Loucy (cell line): ENCODE results near the gene UBE2QL1.

ENCODE experiments used
- H2AFZ ChIP-seq: fragments of 200-600 bp; sonication (generic); 2 replicates; pipeline ENCODE4 v1.6.0; 2016; ENCODE audit warnings: antibody characterized with exemption, mild to moderate bottlenecking, low read length, moderate library complexity
- H3F3A ChIP-seq: fragments of 200-600 bp; 2 replicates; pipeline ENCODE4 v1.6.0; 2016; ENCODE audit warnings: antibody characterized with exemption, low read depth, mild to moderate bottlenecking
- H3K27me3 ChIP-seq: fragments of 200-600 bp; sonication (generic); 2 replicates; pipeline ENCODE4 v1.6.1; 2014; ENCODE audit warnings: low read length, mild to moderate bottlenecking; ENCODE audit not compliant: insufficient read depth, poor library complexity, severe bottlenecking
- H3K36me3 ChIP-seq: fragments of 200-600 bp; sonication (generic); 2 replicates; pipeline ENCODE4 v1.6.1; 2016; ENCODE audit warnings: low read length; ENCODE audit not compliant: insufficient read depth
- H3K4me1 ChIP-seq: fragments of 200-600 bp; sonication (generic); 2 replicates; pipeline ENCODE4 v1.5.1; 2014; ENCODE audit warnings: low read length, mild to moderate bottlenecking; ENCODE audit not compliant: insufficient read depth, poor library complexity, severe bottlenecking
- H3K4me2 ChIP-seq: fragments of 200-600 bp; sonication (generic); 2 replicates; pipeline ENCODE4 v1.6.0; 2014; ENCODE audit warnings: antibody characterized with exemption, low read length, low read depth, mild to moderate bottlenecking; ENCODE audit not compliant: poor library complexity, severe bottlenecking
- H3K4me3 ChIP-seq: fragments of 200-600 bp; sonication (generic); 2 replicates; pipeline ENCODE4 v1.5.1; 2014; ENCODE audit warnings: low read length, mild to moderate bottlenecking, mixed read lengths; ENCODE audit not compliant: poor library complexity, severe bottlenecking
- H3K79me2 ChIP-seq: fragments of 200-600 bp; sonication (generic); 2 replicates; pipeline ENCODE4 v1.6.1; 2014; ENCODE audit warnings: low read length; ENCODE audit not compliant: insufficient read depth
- H3K9ac ChIP-seq: fragments of 200-600 bp; sonication (generic); 2 replicates; pipeline ENCODE4 v1.6.0; 2014; ENCODE audit warnings: mild to moderate bottlenecking, low read depth, low read length, moderate library complexity; ENCODE audit not compliant: poor library complexity, severe bottlenecking
- H3K9me2 ChIP-seq: fragments of 200-600 bp; sonication (generic); replicated peaks from 2 replicates; pipeline ENCODE4 v1.6.1; 2016; ENCODE audit warnings: low read depth, low read length, mixed read lengths
- H3K9me3 ChIP-seq: fragments of 200-600 bp; sonication (generic); 2 replicates; pipeline ENCODE4 v1.6.1; 2014; ENCODE audit warnings: mild to moderate bottlenecking, antibody characterized with exemption, low read length, low read depth; ENCODE audit not compliant: insufficient read depth
- H4K20me1 ChIP-seq: fragments of 200-600 bp; sonication (generic); 2 replicates; pipeline ENCODE4 v1.6.0; 2014; ENCODE audit warnings: antibody characterized with exemption, low read length, mild to moderate bottlenecking; ENCODE audit not compliant: insufficient read depth, poor library complexity, severe bottlenecking
- CTCF ChIP-seq: fragments of 200-600 bp; sonication (generic); conservative IDR thresholded peaks from 2 replicates; pipeline ENCODE4 v1.5.1; 2014; ENCODE audit warnings: mild to moderate bottlenecking, antibody characterized with exemption, low read length
- EZH2phosphoT487 ChIP-seq: fragments of 200-600 bp; IDR thresholded peaks from 2 replicates; pipeline ENCODE4 v1.6.1; 2018; ENCODE audit warnings: antibody characterized with exemption, mild to moderate bottlenecking, moderate library complexity, borderline replicate concordance

UBE2QL1 gene

GRCh38 chr5:6430418-6431028, 18.1 kb upstream of the UBE2QL1 start:
- Histone ChIP-seq H3K4me2 (no peak overlapping the region), H3K9ac (no peak overlapping the region), H3K4me3 (no peak overlapping the region), H4K20me1 (no peaks in the 10 kb centered on the region), H3K79me2 (no peaks in the 10 kb centered on the region), H3K27me3 (no peaks in the 10 kb centered on the region), H3K36me3 (no peaks in the 10 kb centered on the region), H3F3A (no peaks in the 10 kb centered on the region), H3K9me2 (no peaks in the 10 kb centered on the region), H3K9me3 (no peaks in the 10 kb centered on the region; the same call in 1 of the 2 replicates), H3K4me1 (no peaks in the 10 kb centered on the region), H2AFZ (no peak overlapping the region)
- TF ChIP-seq CTCF, result no peak
- no peak for TF ChIP-seq EZH2phosphoT487

GRCh38 chr5:6431214-6432195, 17.2 kb upstream of the UBE2QL1 start:
- Histone ChIP-seq H3K9me2 (no peaks in the 10 kb centered on the region), H3K27me3 (no peaks in the 10 kb centered on the region), H3K36me3 (no peaks in the 10 kb centered on the region), H2AFZ (no peak overlapping the region), H3K9me3 (no peaks in the 10 kb centered on the region; the same call in 1 of the 2 replicates), H3K4me3 (no peak overlapping the region), H3K4me1 (no peaks in the 10 kb centered on the region), H3K79me2 (no peaks in the 10 kb centered on the region), H4K20me1 (no peaks in the 10 kb centered on the region), H3F3A (no peaks in the 10 kb centered on the region), H3K9ac (no peak overlapping the region), H3K4me2 (no peak overlapping the region)
- TF ChIP-seq CTCF (no peak), EZH2phosphoT487 (no peak)

- Histone ChIP-seq H3K4me3 (no peak overlapping the region), H2AFZ (no peak overlapping the region), H3K9me2 (no peaks in the 10 kb centered on the region), H3K79me2 (no peaks in the 10 kb centered on the region), H3F3A (no peaks in the 10 kb centered on the region), H3K27me3 (no peaks in the 10 kb centered on the region), H3K9ac (no peak overlapping the region), H3K36me3 (no peaks in the 10 kb centered on the region), H4K20me1 (no peaks in the 10 kb centered on the region), H3K4me2 (no peak overlapping the region), H3K9me3 (no peaks in the 10 kb centered on the region; the same call in 1 of the 2 replicates), H3K4me1 (no peaks in the 10 kb centered on the region)
- no peak for TF ChIP-seq CTCF
- no peak for TF ChIP-seq EZH2phosphoT487
Measured at GRCh38 chr5:6432206-6432605, 16.5 kb upstream of the UBE2QL1 start.
